D721Med (cell line): ENCODE results near the gene SENP7.
"Not testable (repeated sequence)": the region's sequence is repeated elsewhere in the genome, so short reads cannot be mapped to it uniquely, and the experiment has no call there.

Source experiments
- DNase-seq: peaks from one replicate; pipeline ENCODE4 v3.0.0; 2011; ENCODE audit warnings: low spot score; ENCODE audit not compliant: insufficient read length
- FAIRE-seq: peaks from 2 replicates; lab custom pipeline; 2011; peaks lifted over from hg19 to GRCh38; lab: Jason Lieb, UNC
- TF ChIP-seq, protein P1 (sequence below): IDR thresholded peaks from 2 replicates; pipeline ENCODE4 v1.5.1; 2012; ENCODE audit warnings: mild to moderate bottlenecking, control low read depth; ENCODE audit not compliant: insufficient read depth; ENCODE audit errors: missing control alignments

Gene SENP7

GRCh38 chr3:101544161-101544850 is 31.3 kb upstream of the SENP7 start:
- TF ChIP-seq, protein P1, sequence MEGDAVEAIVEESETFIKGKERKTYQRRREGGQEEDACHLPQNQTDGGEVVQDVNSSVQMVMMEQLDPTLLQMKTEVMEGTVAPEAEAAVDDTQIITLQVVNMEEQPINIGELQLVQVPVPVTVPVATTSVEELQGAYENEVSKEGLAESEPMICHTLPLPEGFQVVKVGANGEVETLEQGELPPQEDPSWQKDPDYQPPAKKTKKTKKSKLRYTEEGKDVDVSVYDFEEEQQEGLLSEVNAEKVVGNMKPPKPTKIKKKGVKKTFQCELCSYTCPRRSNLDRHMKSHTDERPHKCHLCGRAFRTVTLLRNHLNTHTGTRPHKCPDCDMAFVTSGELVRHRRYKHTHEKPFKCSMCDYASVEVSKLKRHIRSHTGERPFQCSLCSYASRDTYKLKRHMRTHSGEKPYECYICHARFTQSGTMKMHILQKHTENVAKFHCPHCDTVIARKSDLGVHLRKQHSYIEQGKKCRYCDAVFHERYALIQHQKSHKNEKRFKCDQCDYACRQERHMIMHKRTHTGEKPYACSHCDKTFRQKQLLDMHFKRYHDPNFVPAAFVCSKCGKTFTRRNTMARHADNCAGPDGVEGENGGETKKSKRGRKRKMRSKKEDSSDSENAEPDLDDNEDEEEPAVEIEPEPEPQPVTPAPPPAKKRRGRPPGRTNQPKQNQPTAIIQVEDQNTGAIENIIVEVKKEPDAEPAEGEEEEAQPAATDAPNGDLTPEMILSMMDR, result peak; percentile 22
- DNase-seq, result no peak
- no peak for FAIRE-seq

GRCh38 chr3:101542957-101543356 is 29.9 kb upstream of the SENP7 start:
- TF ChIP-seq, protein P1, result no peak
- no peak for FAIRE-seq

GRCh38 chr3:101536955-101537354 is 23.9 kb upstream of the SENP7 start:
- not testable (repeated sequence) for DNase-seq, FAIRE-seq

More at GRCh38 chr3:101542957-101543356, 29.9 kb upstream of the SENP7 start:
- no peak for DNase-seq

DNA sequence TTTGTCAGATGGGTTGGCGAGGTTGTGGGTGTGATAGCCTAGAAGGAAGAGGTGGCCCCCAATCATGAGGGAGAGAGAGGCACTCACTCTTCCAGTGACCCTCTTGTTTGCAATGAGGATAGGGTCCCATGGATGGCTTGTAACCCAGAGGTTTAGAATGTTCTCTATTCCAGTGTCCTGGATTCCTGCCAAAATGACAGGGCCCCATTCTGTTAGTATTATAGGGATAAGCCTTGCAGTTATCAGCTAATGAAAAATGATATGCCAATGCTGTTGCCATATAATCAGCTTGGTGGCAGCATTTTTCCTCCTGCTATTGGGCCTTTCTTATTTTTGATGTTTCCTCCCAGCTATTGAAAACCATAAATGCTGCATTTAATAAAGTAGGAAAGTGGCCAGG is 23.3 kb upstream of the SENP7 start:
- TF ChIP-seq, protein P1, result no peak
- FAIRE-seq (no peak), DNase-seq (no peak)

GRCh38 chr3:101535221-101535620 is 22.2 kb upstream of the SENP7 start:
- no peak for FAIRE-seq
- no peak for DNase-seq
- TF ChIP-seq, protein P1, result no peak

DNA sequence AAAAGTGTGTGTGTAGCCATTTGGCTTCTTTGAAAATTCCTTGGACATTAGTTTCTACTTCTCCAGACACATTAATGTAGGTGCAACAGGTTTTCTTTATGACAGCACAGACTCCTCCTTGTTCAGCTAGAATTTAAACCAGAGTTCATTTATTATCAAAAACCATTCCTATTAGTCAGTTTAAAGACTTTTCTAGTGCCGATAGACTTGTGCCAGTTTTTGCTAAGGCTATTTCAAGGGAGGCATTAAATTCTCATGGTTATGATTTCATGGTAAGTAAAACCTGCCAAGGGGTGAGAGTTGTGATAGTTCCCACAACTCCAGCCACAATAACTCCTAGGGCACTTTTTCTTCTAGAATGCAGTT is 20.6 kb upstream of the SENP7 start:
- no peak for FAIRE-seq
- TF ChIP-seq, protein P1, result no peak

DNA sequence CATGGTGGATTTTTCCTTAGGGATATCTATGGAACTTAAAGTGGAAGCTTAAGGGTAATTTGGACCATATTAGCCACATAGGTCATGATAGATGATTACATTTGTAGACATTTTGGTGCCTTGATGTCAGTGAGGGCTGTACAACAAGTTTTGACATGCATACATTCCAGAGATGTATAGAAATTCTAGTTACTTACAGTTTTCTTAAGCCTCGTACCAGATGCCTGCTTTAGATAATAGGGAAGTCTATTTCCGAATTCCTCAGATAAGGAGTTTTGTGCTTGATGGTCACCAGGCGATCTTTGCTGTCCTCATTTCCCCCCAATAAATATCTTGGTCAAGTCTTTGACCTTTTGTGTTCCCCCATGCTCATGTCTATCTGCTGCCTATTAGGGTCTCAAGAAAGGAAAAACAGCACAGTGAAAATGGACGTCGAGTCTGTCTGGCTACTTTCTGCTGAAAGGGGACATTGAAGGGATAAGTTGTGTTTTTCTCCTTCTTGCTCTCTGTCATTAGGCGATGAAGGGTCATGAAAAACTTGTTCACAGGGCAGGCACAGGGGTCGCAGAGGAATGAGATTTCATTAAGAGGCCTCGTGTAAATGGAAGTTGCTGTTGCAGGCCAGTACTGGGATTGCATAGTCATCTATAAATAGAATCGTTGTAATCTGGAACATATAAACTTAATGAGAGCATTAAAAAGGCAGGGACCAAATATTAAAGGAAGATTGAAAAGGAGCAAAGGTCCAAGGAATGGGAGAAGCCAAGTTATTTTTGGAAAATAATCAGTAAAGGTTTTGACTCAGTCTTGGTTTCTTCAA is 20.0 kb upstream of the SENP7 start:
- FAIRE-seq, result no peak
- DNase-seq, result no peak
- TF ChIP-seq, protein P1, result no peak

More for the DNA sequence above, 20.6 kb upstream of the SENP7 start:
- no peak for DNase-seq
